ENCODE measurements around the gene PDSS1.

DNA sequence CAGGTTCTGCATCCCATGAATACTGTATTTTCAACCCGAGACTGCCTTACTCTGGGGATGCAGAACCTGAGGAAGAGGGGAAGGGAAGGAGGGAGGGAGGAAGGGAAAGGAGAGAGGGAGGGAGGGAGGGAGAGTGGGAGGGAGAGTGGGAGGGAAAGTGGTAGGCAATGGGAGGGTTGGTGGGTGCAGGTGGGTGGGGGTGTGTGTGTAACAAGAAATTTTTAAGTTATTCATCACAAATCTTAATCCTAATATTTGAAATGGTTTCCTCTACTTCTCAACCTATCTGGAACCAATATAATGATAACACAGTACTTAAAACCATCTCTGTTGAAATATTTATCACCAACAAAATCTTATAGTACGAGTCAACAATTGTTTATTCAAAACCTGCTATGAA is 68.0 kb downstream of the PDSS1 start:
- TF ChIP-seq TAF1 (IDR thresholded peaks at IDR 0.05; ENCODE audit: borderline replicate concordance, low read depth, low read length) (no peak), POLR2A (IDR thresholded peaks at IDR 0.05; ENCODE audit: low read depth, low read length) (no peak)

Data from GM12892 (cell line).